H4 (cell line): ENCODE results near the gene DNAJB14. TPM values are rescaled to one million over a fixed set of nuclear protein-coding genes. Genes with fewer than 3 reads are reported as not detected.
A peak's percentile ranks its signal among the peaks of the same experiment; 100 is the strongest.

Experiments used
- DNase-seq: peaks from one replicate; pipeline ENCODE4 v3.0.0-alpha.2; 2015; ENCODE audit warnings: low spot score
- total RNA-seq: library from RNA; depleted of rRNA; stranded (reverse); fragments of >200 nt; shearing (Covaris generic); gene quantifications from 2 replicates; pipeline ENCODE4 v1.2.3, GENCODE V29; 2014; rRNA removed

DNAJB14 gene
- total RNA-seq, 1 experiment from 2014 or later, result 32.6 TPM

GRCh38 chr4:99872570-99872969 is 73.8 kb downstream of the DNAJB14 start:
- no peak for DNase-seq

GRCh38 chr4:99868126-99868596 is 78.3 kb downstream of the DNAJB14 start:
- DNase-seq, result no peak

DNA sequence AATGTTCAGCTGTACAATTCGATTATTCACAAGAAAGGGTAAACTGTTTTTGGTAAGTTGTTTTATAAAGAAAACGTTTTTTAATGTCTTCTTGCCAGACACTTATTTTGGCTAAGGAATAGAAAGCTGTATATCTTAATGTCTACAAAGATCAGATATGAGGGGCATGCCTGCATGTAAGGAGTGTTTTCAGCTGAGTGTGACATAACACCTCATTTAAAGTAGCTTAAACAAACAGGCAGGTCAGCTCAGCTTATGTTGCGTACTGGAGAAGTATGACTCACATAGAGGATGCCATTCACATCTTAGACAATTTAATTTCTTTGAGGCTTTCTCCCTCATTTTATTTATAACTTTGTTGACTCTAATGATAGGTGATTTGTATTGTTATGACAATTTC is 82.6 kb downstream of the DNAJB14 start:
- peak; percentile 57 for DNase-seq

- no peak for DNase-seq
These were observed 85.1 kb downstream of the DNAJB14 start for GRCh38 chr4:99861120-99861905.

GRCh38 chr4:99860521-99860920 is 85.9 kb downstream of the DNAJB14 start:
- no peak for DNase-seq

DNA sequence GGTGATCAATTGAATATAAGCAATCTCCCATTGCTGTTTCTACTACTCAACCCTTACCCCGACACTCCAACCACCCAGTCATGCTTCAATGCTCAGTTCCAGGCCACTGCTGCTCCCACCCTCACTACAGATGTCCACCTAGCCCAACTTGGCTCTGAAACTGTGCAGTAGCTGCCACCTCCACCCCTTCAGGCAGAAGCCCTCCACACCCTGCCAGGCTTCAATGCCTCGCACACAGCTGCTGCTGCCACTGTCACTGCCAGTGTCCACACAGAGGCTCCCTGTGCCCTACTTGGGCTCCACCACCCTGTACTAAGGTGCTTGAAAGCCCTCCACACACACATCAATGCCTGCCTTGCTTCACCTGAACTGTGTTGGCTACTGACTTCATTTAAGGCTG is 86.8 kb downstream of the DNAJB14 start:
- no peak for DNase-seq

DNA sequence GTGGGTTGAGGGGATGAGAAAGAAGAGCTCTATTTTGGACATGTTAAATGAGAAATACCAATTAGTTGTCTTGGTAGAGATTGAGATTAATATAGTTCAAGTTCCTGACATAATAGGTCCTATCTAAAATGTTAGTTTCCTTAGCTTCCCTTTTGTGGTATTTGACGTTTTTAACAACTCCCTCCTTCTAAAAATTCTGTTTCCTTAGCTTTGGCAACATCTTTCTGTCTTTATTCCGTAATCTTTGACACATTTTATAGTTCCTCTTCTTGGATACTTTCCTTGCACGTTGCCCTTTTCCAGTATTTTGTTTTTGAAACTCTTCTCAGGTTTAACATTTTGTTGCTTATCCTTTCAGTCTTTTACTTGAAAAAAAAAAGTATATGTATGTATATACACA is 89.1 kb downstream of the DNAJB14 start:
- no peak for DNase-seq

DNA sequence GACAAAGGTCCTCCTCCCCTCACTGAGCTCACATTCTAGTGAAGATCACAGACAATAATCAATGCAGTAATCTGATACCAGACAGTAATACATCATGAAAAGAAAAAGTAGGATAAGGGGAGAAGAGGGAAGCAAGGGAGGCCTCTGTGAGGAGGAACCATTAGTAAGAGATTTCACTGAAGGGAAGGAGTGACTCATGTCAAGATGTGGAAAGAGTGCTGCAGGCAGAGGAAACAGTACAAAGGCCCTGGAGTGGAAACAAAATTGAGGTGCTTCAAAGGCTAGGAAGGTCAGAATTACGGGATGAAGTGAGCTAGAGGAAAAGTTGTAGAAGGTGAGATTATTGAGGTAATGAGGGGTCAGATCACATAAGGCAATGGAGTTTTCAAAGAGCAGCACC is 90.3 kb downstream of the DNAJB14 start:
- peak; percentile 23 for DNase-seq

DNA sequence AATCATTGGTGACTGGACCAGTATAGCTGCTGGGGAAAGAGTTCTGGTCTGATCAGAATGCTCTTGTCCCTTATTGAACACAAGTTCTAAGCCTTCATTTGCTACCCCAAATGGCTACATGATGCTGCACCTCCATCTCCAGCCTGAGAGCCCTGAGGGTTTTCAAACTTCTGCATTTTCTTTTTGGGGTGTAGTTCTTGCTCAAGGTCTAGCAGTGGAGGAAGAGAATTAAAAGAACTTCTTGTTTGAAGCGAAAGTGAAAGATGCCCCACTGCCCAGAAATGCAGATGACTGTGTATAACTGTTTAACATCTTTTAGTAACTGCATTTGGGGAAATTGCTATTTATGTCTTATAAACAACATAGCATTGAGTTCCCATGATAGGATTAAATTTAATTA is 90.7 kb downstream of the DNAJB14 start:
- no peak for DNase-seq

DNA sequence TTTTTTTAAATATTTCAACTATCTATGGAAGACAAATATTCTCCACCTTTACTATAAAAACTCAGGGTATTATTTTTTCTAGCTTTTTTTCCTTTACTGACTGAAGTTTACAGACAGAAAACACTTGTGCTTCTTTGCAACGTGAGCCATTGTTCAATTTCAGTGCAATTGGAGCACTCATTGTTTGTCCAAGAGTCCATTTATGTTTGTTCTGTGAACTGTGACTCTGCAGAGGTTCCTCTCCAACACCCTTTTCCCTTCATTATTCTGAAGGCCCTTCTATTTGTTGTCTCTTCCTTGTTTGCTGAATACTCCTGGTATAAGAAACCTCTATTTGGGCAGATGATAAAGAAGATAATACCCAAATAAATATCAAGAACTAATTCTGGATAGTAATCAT is 92.4 kb downstream of the DNAJB14 start:
- no peak for DNase-seq

GRCh38 chr4:99853190-99853589 is 93.2 kb downstream of the DNAJB14 start:
- DNase-seq, result no peak

DNA sequence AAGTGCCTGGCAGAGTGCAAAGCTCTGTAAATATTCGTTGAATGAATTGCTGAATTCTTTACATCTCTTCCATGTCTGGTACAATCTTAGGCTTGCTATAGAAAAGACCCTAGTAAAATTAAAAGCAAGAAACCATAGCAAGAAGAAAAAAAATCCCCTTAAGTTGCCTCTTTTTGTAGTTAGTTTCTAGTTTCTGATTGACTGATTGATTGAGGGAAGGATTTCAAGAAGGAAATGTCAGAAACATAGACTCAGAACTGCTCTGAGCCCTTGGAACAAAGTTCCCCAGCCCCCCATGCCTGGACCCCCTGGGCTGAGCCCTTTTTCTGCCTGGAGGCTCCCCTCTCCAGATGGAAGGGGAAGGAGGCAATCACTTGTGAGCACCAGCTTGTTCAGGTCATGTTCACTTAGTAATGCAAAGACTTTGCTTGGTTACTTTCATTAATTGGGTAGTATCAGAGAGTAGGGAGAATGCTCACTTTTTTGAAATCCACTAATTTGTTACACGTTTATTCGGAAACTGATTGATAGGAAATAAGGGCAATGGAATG is 94.1 kb downstream of the DNAJB14 start:
- DNase-seq, result no peak

DNA sequence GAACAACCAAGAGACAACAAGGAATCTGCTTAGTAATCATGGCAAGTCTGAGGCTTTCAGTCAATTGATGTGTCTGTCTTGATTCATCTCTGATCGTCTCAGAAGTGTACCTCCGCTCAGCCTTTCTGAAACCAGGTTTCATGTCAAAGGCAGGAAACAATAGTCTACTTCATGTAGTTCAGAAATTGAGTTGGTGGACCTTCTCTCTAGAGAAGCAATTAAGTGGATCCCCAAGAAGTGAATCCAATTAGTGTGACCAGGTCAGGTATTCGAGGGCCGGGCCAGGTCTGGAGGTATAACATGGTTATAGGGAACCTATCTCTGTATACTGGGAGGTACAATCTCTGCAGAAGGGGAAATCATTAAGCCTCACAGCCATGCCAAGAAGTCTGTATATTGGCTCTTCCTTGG is 97.8 kb downstream of the DNAJB14 start:
- no peak for DNase-seq

GRCh38 chr4:99847362-99847976 is 98.9 kb downstream of the DNAJB14 start:
- DNase-seq, result no peak

- no peak for DNase-seq
These were observed 99.5 kb downstream of the DNAJB14 start for GRCh38 chr4:99846891-99847290.

Other genes starting within 250 kb of the DNAJB14 start
- not detected in 2 replicates for gene DAPP1, start 129.8 kb downstream of the DNAJB14 start, total RNA-seq
- 60.3 and 78.0 TPM in 2 replicates for gene LAMTOR3, start 52.2 kb downstream of the DNAJB14 start, total RNA-seq
- gene H2AZ1, start 3.7 kb upstream of the DNAJB14 start, total RNA-seq, result 1,439 and 1,655 TPM in 2 replicates
- 0.53 TPM in 1 of 2 replicates, not detected in the other for gene DDIT4L, start 243.8 kb upstream of the DNAJB14 start, total RNA-seq